HFFc6 (cell line): Measurements from ENCODE around the gene SBF2. TPM values are rescaled to one million over a fixed set of nuclear protein-coding genes. Genes with fewer than 3 reads are reported as not detected.

Experiments
- DNase-seq: peaks from one replicate; pipeline ENCODE4 v3.0.0-alpha.2; 2018
- H3K27ac Mint-ChIP-seq: 2 replicates; pipeline ENCODE4 v1.8.0; 2020; ENCODE audit warnings: mild to moderate bottlenecking, mixed read lengths
- H3K27me3 Mint-ChIP-seq: 2 replicates; pipeline ENCODE4 v1.8.0; 2021; ENCODE audit warnings: mild to moderate bottlenecking, moderate library complexity, mixed read lengths; ENCODE audit not compliant: insufficient read depth
- H3K36me3 Mint-ChIP-seq: 2 replicates; pipeline ENCODE4 v1.8.0; 2021; ENCODE audit warnings: low read depth, mixed read lengths
- H3K4me1 Mint-ChIP-seq: 2 replicates; pipeline ENCODE4 v1.8.0; 2020; ENCODE audit warnings: low read depth, mixed read lengths
- H3K4me3 Mint-ChIP-seq: 2 replicates; pipeline ENCODE4 v1.8.0; 2020; ENCODE audit warnings: mild to moderate bottlenecking, moderate library complexity, mixed read lengths
- H3K9me3 Mint-ChIP-seq: 2 replicates; pipeline ENCODE4 v1.8.0; 2020; ENCODE audit warnings: mild to moderate bottlenecking, mixed read lengths
- CTCF ChIP-seq: fragments of 200-600 bp; sonication (generic); IDR thresholded peaks from 2 replicates; pipeline ENCODE4 v1.5.0; 2021; ENCODE audit warnings: antibody characterized with exemption, mild to moderate bottlenecking
- total RNA-seq, 6 experiments: library from RNA; stranded (reverse); fragmentation: NEBNext Ultra II Directional; extraction: Animal tissue kit (Norgen Biotek cat#: 25700); gene quantifications; 2 replicates in 1 of 6; 3 replicates in 5 of 6; pipeline ENCODE4 v1.2.3, GENCODE V29; 2021

SBF2 gene
- total RNA-seq, 6 experiments from 2014 or later: 25.2 to 36.0 (median 30.7) TPM

GRCh38 chr11:9973921-9974320 is 320.1 kb downstream of the SBF2 start:
- peaks cover 22% of the 10 kb centered on the region for H3K36me3 Mint-ChIP-seq
- H3K4me3 Mint-ChIP-seq: no peak overlapping the region
- H3K27ac Mint-ChIP-seq: no peak overlapping the region; the same call in 1 of the 2 replicates
- peak; percentile 26 for DNase-seq
- no peaks in the 10 kb centered on the region for H3K9me3 Mint-ChIP-seq
- no peaks in the 10 kb centered on the region; the same call in 1 of the 2 replicates for H3K27me3 Mint-ChIP-seq
- no peak for TF ChIP-seq CTCF
- peaks cover 64% of the 10 kb centered on the region for H3K4me1 Mint-ChIP-seq

- Mint-ChIP-seq H3K36me3 (peaks cover 22% of the 10 kb centered on the region), H3K27ac (peak overlapping the region; percentile 20; the same call in 1 of the 2 replicates)
- peak; percentile 39 for DNase-seq
Measured at GRCh38 chr11:9972989-9973388, 321.0 kb downstream of the SBF2 start.

GRCh38 chr11:9971894-9972293 is 322.1 kb downstream of the SBF2 start:
- H3K4me3 Mint-ChIP-seq: no peak overlapping the region
- H3K36me3 Mint-ChIP-seq: peaks cover 20% of the 10 kb centered on the region
- H3K27me3 Mint-ChIP-seq: no peaks in the 10 kb centered on the region
- H3K27ac Mint-ChIP-seq: no peak overlapping the region; the same call in 1 of the 2 replicates
- no peak for DNase-seq
- no peak for TF ChIP-seq CTCF
- no peaks in the 10 kb centered on the region for H3K9me3 Mint-ChIP-seq
- peaks cover 44% of the 10 kb centered on the region for H3K4me1 Mint-ChIP-seq

More at GRCh38 chr11:9972989-9973388, 321.0 kb downstream of the SBF2 start:
- peak; percentile 87 for TF ChIP-seq CTCF
- Mint-ChIP-seq H3K9me3 (no peaks in the 10 kb centered on the region), H3K4me1 (peaks cover 55% of the 10 kb centered on the region), H3K4me3 (no peak overlapping the region), H3K27me3 (no peaks in the 10 kb centered on the region; the same call in 1 of the 2 replicates)

- Mint-ChIP-seq H3K4me1 (peaks cover 29% of the 10 kb centered on the region), H3K27ac (no peak overlapping the region), H3K9me3 (no peaks in the 10 kb centered on the region), H3K4me3 (no peak overlapping the region), H3K27me3 (peaks cover under 1% of the 10 kb centered on the region), H3K36me3 (peaks cover 15% of the 10 kb centered on the region)
- no peak for TF ChIP-seq CTCF
- no peak for DNase-seq
Measured at GRCh38 chr11:9969068-9969467, 325.0 kb downstream of the SBF2 start.

GRCh38 chr11:9962722-9963121 is 331.3 kb downstream of the SBF2 start:
- TF ChIP-seq CTCF: no peak
- H3K27ac Mint-ChIP-seq: no peak overlapping the region
- peaks cover 1% of the 10 kb centered on the region for H3K27me3 Mint-ChIP-seq
- no peak overlapping the region for H3K4me3 Mint-ChIP-seq
- H3K9me3 Mint-ChIP-seq: no peaks in the 10 kb centered on the region
- peaks cover 43% of the 10 kb centered on the region for H3K36me3 Mint-ChIP-seq
- H3K4me1 Mint-ChIP-seq: no peaks in the 10 kb centered on the region
- DNase-seq: no peak

GRCh38 chr11:9957072-9957471 is 336.9 kb downstream of the SBF2 start:
- peaks cover 31% of the 10 kb centered on the region for H3K4me1 Mint-ChIP-seq
- no peak overlapping the region for H3K4me3 Mint-ChIP-seq
- H3K36me3 Mint-ChIP-seq: peaks cover 52% of the 10 kb centered on the region
- no peaks in the 10 kb centered on the region for H3K9me3 Mint-ChIP-seq
- no peaks in the 10 kb centered on the region for H3K27me3 Mint-ChIP-seq
- no peak for DNase-seq
- no peak for TF ChIP-seq CTCF
- no peak overlapping the region for H3K27ac Mint-ChIP-seq
